Right lobe of liver (tissue), 4 donors: ENCODE data around the gene TK2.

Source experiments
- CTCF ChIP-seq, 4 donors: fragments of 200-600 bp in 3 of 4; fragments of 450-650 bp in 1 of 4; IDR thresholded peaks; one replicate each; pipeline versions ENCODE4 v1.5.1 to v1.8.0; 2016 to 2022; ENCODE audit warnings: antibody characterized with exemption in 4 of 4, mild to moderate bottlenecking in 2 of 4
- POLR2A ChIP-seq: fragments of 450-650 bp; IDR thresholded peaks from one replicate; pipeline ENCODE4 v1.6.1; 2017; ENCODE audit warnings: antibody characterized with exemption, mild to moderate bottlenecking
- donor health status: DM: no; HTN: no; CAD: no.
- donor health status: DM: no; HTN: no; CAD: no.
- donor health status: DM: no; HTN: yes; CAD: no.

GRCh38 chr16:66592814-66593213, 42.9 kb upstream of the TK2 start:
- no peak for TF ChIP-seq CTCF (IDR thresholded peaks at IDR 0.05)
- TF ChIP-seq POLR2A = no peak
